Skin of body (tissue), 2 donors: ENCODE measurements around the gene ADGRL2. TPM values are rescaled to one million over a fixed set of nuclear protein-coding genes. Genes with fewer than 3 reads are reported as not detected.

ENCODE experiments used
- DNase-seq: peaks from one replicate; lab custom pipeline; 2025; lab: John Stamatoyannopoulos, UW
- total RNA-seq: library from RNA; depleted of rRNA; stranded (reverse); fragments of >200 nt; gene quantifications from one replicate; pipeline ENCODE4 v1.2.3, GENCODE V29; 2014

The ADGRL2 gene
- total RNA-seq, 1 donor from 2014 or later = 172 TPM

DNA sequence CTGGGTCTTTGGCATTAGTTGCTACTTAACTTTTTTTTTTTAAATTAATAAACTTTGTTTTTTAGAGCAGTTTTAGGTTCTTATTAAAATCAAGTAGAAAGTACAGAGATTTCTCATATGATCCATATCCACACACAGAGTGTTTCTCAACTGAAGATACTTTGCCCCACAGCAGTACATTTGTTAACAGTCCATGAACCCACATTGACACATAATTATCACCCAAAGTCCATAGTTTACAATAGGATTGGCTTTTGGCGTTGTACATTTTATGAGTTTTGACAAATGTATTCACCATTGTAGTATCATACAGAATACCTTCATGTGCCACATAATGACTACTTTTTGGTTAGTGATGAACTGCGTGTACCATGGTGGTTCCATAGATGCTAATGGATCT is 106.8 kb downstream of the ADGRL2 start:
- no peak for DNase-seq

DNA sequence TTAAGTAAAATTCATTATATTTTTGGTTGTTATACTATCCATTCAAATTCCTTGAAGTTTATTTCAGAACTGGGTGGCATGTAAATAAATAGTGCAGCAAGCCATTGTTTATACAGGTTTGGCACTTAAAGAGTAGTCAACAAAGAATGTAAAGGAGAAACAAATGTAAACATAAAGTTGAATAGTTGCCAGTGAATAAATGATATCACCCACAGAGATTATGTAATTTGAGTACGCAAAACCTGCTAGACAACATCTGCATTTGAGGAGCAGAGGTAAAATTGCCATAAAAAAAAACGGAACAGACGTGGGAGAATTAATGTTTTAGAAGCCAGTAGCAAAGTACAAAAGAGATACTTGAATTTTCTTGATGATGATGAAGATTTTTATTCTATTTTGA is 111.6 kb downstream of the ADGRL2 start:
- no peak for DNase-seq

DNA sequence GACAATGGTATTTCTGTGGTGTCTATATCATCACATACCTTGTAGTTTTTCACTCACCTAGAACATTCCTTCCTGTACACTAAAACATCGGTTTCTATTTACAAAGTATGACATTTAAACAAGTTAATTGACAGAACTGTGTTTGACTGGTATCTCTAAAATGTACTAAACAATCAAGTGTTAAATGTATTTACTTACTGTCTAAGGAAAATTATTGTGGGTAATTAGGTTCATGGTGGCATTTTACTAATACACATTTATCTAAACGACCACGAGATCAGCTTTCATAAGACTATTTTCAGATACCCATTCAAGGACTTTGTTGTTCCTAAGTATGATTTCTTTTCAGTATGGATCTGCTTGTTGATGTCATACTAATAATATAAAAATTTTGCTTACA is 115.2 kb downstream of the ADGRL2 start:
- DNase-seq = no peak

DNA sequence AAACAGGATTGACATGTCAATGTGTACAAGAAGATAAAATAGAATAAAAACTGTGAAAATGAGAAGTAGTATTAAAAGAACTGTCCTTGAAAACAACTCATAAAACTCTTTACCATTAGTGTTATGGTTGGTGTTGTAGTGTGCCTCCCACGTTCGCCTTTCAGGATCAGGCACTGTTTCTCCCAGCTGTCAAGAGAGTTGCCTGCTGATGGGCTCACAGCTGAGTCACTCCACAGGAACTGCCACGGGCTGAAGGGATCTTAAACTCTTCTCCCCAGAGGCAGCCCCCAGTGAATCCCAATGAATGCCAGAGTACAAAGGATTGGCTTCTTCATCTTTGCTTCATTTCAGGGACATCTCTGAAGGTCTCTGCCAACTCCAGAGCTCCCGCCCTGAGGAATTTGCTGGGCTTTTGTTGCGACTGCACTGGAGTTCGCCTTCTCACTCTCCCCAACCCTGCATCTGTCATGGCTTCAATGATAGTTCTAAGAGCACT is 119.6 kb downstream of the ADGRL2 start:
- DNase-seq = peak; percentile 14

DNA sequence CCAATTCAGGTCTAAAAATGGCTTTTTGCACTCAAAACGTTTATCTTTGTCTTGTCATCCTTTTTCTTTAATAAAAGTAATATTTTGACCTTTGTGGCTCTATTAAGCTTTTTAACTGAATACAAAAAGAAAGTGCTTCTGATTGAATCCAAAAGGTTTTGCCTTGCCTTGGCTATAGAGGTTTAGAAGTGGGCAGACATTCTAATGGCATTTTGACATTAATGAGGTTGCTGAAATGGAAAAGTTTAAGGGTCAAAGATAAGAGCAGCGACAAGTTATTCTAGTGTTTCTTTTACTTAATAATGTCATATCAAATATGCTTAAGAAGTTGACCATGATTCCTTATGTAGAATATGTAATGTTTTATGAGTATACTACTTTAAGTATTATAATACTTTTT is 120.2 kb downstream of the ADGRL2 start:
- no peak for DNase-seq

DNA sequence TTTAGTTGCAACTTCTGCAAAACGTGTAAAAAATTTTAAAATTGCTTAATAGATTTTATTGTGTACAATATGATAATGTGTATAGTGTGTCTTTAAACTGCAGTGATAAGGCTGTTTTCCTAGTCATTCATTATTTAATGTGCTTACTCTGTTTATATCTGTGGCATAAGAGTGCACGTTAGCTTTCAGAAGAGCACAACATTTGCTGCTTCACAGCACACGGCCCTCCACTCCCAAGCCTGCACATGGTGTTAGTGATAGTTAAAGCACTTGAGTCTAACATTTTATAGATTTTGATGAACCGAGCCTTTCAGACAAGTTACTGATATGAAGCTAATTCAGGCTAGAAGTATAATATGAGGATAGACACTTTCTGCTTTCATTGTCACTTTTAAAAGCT is 120.6 kb downstream of the ADGRL2 start:
- DNase-seq = no peak

DNA sequence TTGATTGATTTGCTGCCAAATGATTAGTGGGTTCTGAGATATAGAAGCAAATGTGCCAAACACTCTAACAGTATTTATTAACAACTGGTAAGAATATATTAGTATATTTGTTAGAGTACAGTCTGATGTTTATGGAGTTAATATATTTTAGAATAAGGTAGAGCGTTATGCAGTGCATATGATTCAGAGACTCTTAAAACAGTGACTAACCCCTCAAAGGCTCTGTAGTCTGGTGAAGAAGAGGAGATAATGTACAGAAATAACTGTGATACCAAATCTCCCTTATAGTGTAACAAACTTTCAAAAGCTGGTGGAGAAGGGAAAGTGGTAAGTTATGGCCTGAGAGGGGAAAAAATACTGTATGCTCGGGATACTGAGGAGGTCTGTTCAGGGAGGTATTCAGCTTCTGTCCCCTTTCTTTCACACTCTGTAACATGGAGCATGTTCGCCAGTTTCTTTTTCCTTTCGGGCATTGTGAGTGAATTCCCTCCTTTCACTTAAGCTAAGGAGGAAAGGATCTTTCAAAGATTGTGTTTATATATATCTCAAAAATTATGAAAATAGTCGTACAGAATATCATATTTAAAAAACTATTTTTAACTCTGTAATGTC is 121.2 kb downstream of the ADGRL2 start:
- no peak for DNase-seq

DNA sequence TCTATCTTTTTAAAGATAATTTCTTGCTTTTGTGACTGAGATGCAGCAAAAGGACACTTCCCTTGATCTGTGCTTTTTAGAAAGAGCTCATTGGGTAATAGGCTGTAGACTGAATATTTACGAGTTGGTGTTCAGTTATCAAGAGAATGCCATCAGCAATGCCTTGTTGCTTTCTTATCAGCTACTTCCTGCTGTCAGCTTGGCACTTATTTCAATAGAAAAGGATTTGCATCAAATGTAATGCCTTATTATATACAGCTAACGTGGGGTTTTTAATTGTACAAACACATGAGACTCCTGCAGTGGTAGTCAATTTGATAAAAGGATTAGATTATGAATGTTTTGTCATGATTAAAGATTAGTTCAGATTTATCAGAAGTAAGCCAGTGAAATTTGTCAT is 122.2 kb downstream of the ADGRL2 start:
- no peak for DNase-seq

DNA sequence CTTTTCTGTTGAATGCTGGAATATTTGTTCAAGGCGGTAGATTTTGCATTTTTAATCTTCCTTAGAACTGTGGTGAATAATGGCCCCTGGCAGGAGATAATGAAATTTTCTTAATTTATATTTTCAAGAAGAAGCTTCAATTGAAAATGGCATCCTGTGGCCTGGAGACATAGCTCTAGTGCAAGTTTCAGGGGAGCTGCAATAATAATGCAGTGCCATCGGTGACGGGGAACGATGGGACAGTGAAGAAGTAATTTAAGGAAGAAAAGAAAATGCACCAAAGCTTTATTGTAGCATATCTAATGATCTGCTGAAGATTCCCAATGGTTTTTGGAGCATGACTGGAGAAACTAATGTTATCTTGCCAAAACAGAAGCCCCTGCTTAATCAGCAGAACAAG is 128.4 kb downstream of the ADGRL2 start:
- no peak for DNase-seq

DNA sequence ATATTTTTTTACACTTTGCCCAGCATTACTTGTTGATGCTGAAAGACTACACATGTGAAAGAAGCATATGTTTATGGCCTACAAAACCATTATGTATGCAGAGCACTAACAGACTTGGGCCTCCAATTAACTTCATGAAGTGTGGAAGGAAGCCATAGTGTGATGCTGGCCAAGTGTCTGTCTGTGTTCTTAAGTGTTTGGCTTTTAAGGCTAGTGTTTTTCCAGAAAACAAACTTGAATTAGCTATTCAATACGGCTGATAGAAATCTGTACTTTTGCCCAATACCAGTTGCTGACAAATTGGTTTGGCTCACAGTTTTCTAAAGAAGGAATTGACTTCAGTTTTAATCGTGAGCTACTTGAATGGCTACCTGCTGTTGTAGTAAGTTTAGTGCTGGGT is 136.1 kb downstream of the ADGRL2 start:
- DNase-seq = no peak

DNA sequence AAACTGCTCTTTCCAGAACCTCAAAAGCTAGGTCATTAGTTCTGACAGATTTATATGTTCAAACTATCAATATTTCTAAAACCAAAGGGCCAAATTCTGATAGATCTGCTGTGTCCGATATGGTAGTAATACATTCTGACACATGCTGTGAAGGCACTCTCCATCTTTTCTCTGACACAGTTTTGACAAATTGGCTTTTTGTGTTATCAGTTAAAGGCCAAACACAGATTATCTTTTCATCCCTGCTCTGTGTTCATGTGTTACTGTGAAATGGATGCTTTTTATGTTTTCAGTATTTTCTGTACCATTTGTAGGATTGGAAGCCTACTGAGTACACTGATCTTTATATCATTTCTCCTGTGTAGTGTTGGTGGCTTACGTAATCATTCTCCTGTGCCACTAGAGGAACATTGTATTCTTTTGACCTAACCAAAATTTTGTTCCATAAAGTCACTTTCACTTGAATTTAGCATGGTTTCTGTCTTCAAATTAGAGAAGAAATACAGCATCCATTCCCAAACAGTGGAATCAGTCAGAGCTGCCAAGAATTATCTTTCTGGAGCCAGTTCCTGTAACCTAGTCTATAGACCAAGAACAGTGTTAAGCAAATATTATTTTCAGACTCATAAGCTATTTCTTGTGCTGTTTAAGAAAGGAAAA is 137.2 kb downstream of the ADGRL2 start:
- peak; percentile 25 for DNase-seq

DNA sequence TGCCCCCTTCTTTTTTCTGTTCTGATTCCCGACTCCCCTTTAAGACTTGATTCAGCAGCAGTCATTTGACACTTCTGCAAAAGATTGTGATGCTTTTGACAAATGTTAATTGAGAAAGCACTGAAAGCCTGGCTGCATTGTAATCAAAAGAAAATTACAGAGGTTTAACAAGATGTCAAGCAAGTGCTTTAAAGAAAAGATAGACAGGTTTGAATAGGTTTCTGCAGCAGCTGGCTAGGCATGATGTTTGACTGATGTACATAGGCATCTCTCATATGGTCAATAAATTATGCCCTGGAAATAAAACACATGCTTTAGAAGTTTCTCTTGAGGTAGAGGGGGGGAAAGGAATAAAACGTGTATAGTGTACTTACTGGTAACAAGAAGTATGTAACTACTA is 147.8 kb downstream of the ADGRL2 start:
- DNase-seq = no peak

DNA sequence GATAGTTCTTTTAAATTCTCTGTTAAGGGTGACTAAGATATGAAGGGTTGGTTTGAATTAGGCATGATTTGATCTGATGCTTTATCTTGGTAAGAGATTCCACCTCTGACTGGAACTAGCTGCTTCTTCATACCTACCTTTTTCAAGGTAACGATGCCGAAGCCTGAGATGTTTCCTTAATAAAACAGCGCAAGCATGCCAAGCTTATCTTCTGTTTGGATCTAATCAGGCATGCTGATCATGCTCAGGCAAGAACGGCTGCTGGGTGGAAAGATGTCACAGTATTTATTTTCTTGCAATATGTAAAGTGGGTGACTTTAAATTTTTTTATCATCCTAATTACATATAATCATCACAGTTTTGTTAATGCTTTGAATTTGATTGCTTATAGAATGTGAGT is 148.7 kb downstream of the ADGRL2 start:
- DNase-seq = no peak

DNA sequence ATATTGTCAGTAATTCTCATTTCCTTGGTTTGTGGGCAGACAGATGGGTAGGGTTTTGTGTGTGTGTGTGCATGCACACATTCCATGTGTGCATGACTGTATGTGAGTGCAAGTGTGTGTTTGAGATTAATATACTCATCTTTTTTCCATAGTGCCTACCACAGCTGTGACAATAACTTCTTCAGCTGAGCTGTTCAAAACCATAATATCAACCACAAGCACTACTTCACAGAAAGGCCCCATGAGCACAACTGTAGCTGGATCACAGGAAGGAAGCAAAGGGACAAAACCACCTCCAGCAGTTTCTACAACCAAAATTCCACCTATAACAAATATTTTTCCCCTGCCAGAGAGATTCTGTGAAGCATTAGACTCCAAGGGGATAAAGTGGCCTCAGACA is 149.3 kb downstream of the ADGRL2 start:
- no peak for DNase-seq

DNA sequence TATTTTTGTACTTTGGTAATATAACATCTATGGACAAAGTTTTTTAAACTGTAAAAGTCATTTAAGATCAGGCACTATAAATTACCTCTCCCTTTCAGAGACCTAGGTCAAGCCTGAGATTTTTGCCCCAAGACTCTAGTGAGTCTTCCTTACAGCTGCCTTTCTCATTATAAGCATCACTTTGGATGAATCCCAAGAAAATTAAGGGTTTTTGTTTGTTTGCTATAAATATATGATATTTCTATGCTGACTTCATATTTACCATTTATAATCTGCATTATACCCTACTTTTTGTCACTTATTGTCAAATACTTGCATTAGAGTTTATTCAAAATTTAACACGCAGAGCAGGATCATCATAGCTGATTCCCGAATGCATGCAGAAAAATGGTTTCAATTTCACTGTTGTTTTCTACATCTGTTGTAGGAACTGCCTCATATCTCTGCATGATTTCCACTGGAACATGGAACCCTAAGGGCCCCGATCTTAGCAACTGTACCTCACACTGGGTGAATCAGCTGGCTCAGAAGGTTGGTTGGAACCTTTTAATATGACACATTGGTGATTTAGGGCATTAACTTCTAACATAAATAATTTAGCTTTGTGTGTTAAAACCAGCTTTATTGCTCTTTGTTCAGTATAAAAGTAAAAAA is 150.0 kb downstream of the ADGRL2 start:
- DNase-seq = peak; percentile 26

DNA sequence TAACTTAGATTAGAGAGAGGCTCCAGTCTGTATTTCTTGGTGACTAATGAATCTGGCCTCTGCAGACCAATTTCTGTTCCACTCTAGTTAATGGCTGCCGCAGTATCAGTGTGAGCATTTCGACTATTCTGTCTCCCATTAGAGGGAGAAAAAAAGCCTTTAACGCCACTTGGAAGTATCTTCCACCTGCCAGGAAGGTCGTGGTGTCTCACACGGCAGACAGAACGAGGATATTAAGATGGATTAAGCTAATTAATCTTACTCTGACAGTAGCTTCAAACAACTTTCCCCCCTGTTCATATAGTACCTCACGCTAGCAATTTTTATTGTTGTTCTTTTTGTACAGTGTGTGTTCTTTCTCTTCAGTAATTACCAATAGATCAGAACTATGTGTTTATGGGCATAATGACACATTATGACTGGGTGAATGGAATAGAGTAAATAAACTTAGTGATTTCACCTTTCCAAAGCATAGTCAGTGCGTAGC is 153.8 kb downstream of the ADGRL2 start:
- DNase-seq = no peak

DNA sequence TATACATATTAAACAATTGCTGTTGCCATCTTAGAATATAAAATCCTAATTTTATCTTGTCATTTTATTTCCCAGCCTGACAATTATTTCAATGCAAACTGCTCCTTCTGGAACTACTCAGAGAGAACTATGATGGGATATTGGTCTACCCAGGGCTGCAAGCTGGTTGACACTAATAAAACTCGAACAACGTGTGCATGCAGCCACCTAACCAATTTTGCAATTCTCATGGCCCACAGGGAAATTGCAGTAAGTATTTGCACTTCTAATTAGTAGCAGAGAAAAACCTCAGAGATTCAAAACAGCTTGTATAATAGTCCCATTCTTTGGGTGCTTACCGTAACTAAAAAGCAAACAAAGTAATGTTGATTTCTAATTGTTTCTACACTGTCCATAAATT is 167.2 kb downstream of the ADGRL2 start:
- no peak for DNase-seq

DNA sequence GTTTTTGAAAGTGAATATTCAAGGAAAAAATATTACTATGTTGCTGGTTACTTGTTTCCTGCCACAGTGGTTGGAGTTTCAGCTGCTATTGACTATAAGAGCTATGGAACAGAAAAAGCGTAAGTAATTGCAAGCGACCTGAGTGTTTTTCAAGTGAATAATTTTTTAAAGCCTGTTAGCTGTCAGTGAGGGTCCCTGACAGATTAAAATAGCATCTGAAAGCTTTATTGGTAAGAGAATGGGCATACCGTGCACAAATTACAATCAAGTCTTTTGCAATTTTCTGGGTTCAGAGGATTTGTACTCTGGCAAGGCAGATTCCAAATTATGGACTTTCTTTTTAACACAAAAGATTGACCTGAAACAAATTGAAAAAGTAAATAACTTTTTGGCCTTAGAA is 169.7 kb downstream of the ADGRL2 start:
- DNase-seq = no peak

DNA sequence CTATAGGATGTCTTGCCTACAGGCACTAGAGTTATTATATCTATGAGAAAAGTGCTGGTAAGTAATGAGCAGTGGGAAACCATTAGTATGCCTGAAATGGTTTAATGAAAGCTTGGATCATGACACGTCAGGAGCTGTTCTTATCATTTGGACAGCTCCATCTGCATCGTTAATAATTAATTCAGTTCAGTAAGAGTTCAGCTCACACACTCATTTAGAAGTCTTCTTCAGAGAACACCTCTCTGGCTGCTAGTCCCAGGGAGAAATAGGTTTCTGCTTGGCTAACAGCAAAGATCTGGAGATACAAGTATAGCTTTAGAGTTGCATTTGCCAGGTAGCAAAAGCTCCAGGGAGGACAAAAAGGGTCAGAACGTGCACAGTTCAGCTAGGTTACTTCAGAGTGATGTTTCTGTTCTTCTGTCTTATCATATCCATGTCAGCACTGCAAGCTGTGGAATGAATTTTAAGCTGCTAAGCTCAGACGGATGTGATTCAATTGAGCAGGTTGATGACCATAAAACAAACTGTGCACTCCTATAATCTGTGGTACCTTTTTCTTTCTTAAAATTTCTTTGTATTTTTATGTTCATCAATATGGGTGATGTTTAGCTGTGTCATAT is 173.6 kb downstream of the ADGRL2 start:
- no peak for DNase-seq

DNA sequence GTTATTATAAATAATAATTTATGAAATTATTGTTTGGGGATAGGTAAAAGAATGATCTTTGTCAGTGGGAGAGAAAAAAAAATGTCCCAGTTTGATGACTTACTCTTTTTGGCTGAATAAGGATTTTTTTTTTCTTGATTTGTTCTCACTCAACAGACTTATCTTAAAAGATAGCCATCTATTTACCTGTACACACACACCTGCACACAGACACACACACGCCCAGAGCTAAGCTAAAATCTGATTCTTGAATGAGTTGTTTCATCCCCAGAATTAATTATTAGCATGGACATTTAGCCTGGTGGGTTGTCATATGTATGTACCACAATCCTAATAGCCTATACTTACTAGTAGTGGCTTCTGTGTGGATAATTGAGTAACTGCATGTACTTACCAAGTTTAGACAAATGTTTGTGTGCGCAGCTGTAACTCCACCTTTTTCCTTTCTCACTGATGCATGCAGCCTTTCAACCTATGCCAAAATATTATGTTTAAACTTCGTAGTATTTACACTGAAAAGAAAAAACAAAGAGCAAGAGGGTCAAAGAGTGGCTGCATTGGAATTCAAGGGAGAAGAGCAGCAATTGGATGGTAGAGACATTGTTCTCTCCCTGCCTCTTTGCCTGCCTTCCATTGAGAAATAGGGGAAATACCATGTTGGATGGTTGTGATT is 174.3 kb downstream of the ADGRL2 start:
- no peak for DNase-seq

DNA sequence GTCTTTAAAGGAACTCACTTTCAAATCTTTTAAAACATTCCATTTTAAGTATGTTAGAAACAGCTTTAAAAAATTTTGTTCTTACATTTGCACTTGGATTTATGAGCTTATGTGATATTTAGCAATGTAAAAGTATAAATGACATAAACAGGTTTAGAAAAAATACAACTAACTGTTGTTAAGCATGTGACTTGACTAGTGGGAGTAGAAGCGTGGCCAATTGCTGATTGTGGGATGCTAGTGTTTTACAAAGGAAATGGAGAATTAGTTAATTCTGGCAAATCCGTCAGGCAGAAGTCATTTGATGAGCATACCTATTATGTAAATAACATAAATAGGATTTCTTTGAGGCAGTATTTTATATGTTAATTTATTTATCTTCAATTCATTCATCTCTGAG is 175.8 kb downstream of the ADGRL2 start:
- DNase-seq = no peak

DNA sequence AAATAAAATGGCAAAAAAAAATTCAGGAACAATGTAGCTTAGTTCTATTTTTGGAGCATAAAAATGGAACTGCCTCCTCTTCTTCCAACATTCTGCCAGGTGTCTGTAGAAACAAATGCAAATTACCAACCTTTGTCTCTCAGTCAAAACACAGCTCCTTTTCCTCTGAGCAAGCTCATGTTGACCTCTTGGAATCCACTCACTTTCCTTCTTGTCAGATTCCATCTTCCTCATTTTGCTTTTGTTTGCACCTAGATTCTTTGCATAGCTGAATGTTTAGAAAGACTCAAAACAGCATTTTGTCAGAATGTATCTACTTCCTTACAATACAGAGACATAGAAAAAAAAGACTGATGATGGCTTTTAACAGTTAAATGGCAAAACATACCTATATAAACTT is 178.2 kb downstream of the ADGRL2 start:
- DNase-seq = no peak
